ENCODE data around the gene RET.

GRCh38 chr10:43049081-43049551, 27.8 kb upstream of the RET start:
- TF ChIP-seq CTCF (IDR thresholded peaks at IDR 0.05) = no peak
- TF ChIP-seq REST (IDR thresholded peaks at IDR 0.05; ENCODE audit: insufficient read depth in 1 of 2, low read depth in 2 of 2, low read length in 1 of 2) = no peak
- TF ChIP-seq POLR2AphosphoS5 (IDR thresholded peaks at IDR 0.05; ENCODE audit: low read depth, low read length) = no peak
- TF ChIP-seq SIN3A (IDR thresholded peaks at IDR 0.05; ENCODE audit: borderline replicate concordance, insufficient read depth, low read depth, low read length) = no peak

All from Panc1 (cell line).